Sigmoid colon (tissue), 4 donors: Measurements from ENCODE around the gene GTSE1.

Experiments used
- EP300 ChIP-seq, 4 donors: sonication (generic); formaldehyde crosslinking; IDR thresholded peaks; one replicate each; pipeline ENCODE4 v1.6.1; 2017; ENCODE audit warnings: antibody characterized with exemption in 4 of 4
- POLR2A ChIP-seq, 2 donors: fragments of 450-650 bp; IDR thresholded peaks; one replicate each; pipeline ENCODE4 v1.6.1; 2016; ENCODE audit warnings: antibody characterized with exemption in 2 of 2, mild to moderate bottlenecking in 2 of 2, moderate library complexity in 2 of 2
- TF ChIP-seq, protein P1 (sequence below), 4 experiments: fragments of 450-650 bp in 3 of 4; fragments of 200-600 bp in 1 of 4; IDR thresholded peaks; one replicate each; pipeline ENCODE4 v1.5.1; 2016 to 2019; ENCODE audit warnings: antibody characterized with exemption in 4 of 4, mild to moderate bottlenecking in 3 of 4, moderate library complexity in 2 of 4

DNA sequence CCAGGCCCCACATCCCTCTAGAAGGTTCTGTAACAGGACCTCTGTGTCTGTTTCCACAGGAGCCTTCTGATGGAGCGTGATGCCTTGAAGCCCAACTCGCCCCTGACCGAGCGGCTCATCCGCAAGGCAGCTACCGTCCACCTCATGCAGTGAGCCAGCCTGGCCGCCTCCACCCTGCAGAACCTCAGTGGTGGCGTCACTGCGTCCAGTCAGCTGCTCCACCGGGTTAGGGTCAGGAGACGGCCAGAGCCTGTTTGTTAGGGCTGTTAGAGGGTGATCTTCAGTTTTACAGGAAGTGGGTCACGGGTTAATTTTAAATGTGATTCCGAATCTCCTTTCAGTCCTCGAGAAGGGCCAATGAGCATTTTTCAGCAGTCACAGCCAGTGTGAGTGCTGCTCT is 3.9 kb upstream of the GTSE1 start:
- TF ChIP-seq POLR2A (IDR thresholded peaks at IDR 0.05) (no peak), EP300 (IDR thresholded peaks at IDR 0.05) (no peak)
- TF ChIP-seq, protein P1, sequence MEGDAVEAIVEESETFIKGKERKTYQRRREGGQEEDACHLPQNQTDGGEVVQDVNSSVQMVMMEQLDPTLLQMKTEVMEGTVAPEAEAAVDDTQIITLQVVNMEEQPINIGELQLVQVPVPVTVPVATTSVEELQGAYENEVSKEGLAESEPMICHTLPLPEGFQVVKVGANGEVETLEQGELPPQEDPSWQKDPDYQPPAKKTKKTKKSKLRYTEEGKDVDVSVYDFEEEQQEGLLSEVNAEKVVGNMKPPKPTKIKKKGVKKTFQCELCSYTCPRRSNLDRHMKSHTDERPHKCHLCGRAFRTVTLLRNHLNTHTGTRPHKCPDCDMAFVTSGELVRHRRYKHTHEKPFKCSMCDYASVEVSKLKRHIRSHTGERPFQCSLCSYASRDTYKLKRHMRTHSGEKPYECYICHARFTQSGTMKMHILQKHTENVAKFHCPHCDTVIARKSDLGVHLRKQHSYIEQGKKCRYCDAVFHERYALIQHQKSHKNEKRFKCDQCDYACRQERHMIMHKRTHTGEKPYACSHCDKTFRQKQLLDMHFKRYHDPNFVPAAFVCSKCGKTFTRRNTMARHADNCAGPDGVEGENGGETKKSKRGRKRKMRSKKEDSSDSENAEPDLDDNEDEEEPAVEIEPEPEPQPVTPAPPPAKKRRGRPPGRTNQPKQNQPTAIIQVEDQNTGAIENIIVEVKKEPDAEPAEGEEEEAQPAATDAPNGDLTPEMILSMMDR (IDR thresholded peaks at IDR 0.05): no peak
